Endodermal cell (in vitro differentiated cells): ENCODE data around the gene SEPTIN7. TPM values are rescaled to one million over a fixed set of nuclear protein-coding genes. Genes with fewer than 3 reads are reported as not detected.
A peak's percentile ranks its signal among the peaks of the same experiment; 100 is the strongest.

Experiments
- DNase-seq: peaks from one replicate; pipeline ENCODE4 v3.0.0-alpha.2; 2017
- H3K27ac ChIP-seq: 2 replicates; pipeline ENCODE4 v1.5.1; 2013; ENCODE audit warnings: mild to moderate bottlenecking, low read depth, low read length, moderate library complexity
- H3K27me3 ChIP-seq: 2 replicates; pipeline ENCODE4 v1.6.1; 2013; ENCODE audit warnings: mild to moderate bottlenecking, low read length, moderate library complexity; ENCODE audit not compliant: insufficient read depth, control insufficient read depth, poor library complexity, severe bottlenecking
- H3K36me3 ChIP-seq: 2 replicates; pipeline ENCODE4 v1.7.0; 2013; ENCODE audit warnings: mild to moderate bottlenecking, low read length, moderate library complexity; ENCODE audit not compliant: control insufficient read depth, insufficient read depth
- H3K4me1 ChIP-seq: one replicate; pipeline ENCODE4 v1.7.0; 2013; ENCODE audit warnings: low read length; ENCODE audit not compliant: control insufficient read depth, insufficient read depth
- H3K4me3 ChIP-seq: 2 replicates; pipeline ENCODE4 v1.5.1; 2013; ENCODE audit warnings: mild to moderate bottlenecking, low read length, moderate library complexity
- H3K9ac ChIP-seq: 2 replicates; pipeline ENCODE4 v1.6.1; 2013; ENCODE audit warnings: mild to moderate bottlenecking, low read length, moderate library complexity; ENCODE audit not compliant: poor library complexity, severe bottlenecking; ENCODE audit errors: extremely low read depth
- H3K9me3 ChIP-seq: 2 replicates; pipeline ENCODE4 v1.6.1; 2013; ENCODE audit warnings: mild to moderate bottlenecking, low read length, moderate library complexity; ENCODE audit not compliant: control insufficient read depth
- H3K27ac Mint-ChIP-seq: 2 replicates; pipeline ENCODE4 v1.8.0; 2020; ENCODE audit warnings: mixed read lengths
- H3K27me3 Mint-ChIP-seq: 2 replicates; pipeline ENCODE4 v1.8.0; 2021; ENCODE audit warnings: mild to moderate bottlenecking, mixed read lengths; ENCODE audit not compliant: insufficient read depth
- H3K36me3 Mint-ChIP-seq: 2 replicates; pipeline ENCODE4 v1.8.0; 2020; ENCODE audit warnings: low read depth, mixed read lengths
- H3K4me1 Mint-ChIP-seq: 2 replicates; pipeline ENCODE4 v1.8.0; 2020; ENCODE audit warnings: mixed read lengths
- H3K4me3 Mint-ChIP-seq: 2 replicates; pipeline ENCODE4 v1.8.0; 2020; ENCODE audit warnings: mild to moderate bottlenecking, moderate library complexity, mixed read lengths
- H3K9me3 Mint-ChIP-seq: 2 replicates; pipeline ENCODE4 v1.8.0; 2020; ENCODE audit warnings: mild to moderate bottlenecking, mixed read lengths
- CTCF ChIP-seq: fragments of 200-600 bp; sonication (generic); conservative IDR thresholded peaks from 2 replicates; pipeline ENCODE4 v1.5.0; 2021; ENCODE audit warnings: antibody characterized with exemption, mild to moderate bottlenecking
- WGBS, 2 experiments: methylation state at CpG; one replicate each; pipeline versions ENCODE4 v1.1.5 to v1.1.7; 2013; ENCODE audit warnings: missing lambda C conversion rate in 2 of 2, mixed read lengths in 1 of 2; ENCODE audit not compliant: insufficient coverage in 1 of 2, insufficient read length in 1 of 2; 5-methylcytosine and 5-hydroxymethylcytosine counted together
- total RNA-seq, 2 donors: library from RNA; stranded (reverse); fragmentation: NEBNext Ultra II Directional in 1 of 2; extraction: Animal tissue kit (Norgen Biotek cat#: 25700) in 1 of 2; gene quantifications; 2 replicates in 1 of 2; 3 replicates in 1 of 2; pipeline ENCODE4 v1.2.1, GENCODE V29; 2021

SEPTIN7 gene
- total RNA-seq, 2 donors from 2014 or later: 206 to 216 TPM

GRCh38 chr7:35792472-35792871, 8.4 kb upstream of the SEPTIN7 start:
- H3K9me3 Mint-ChIP-seq: peaks cover 19% of the 10 kb centered on the region
- no peak overlapping the region for H3K4me3 Mint-ChIP-seq
- Histone ChIP-seq H3K4me1 (peaks cover 7% of the 10 kb centered on the region), H3K9me3 (no peaks in the 10 kb centered on the region), H3K36me3 (no peaks in the 10 kb centered on the region), H3K27ac (no peak overlapping the region), H3K27me3 (no peaks in the 10 kb centered on the region), H3K9ac (no peak overlapping the region), H3K4me3 (no peak overlapping the region)
- no peak overlapping the region for H3K27ac Mint-ChIP-seq
- no peak for TF ChIP-seq CTCF
- peaks cover 15% of the 10 kb centered on the region for H3K4me1 Mint-ChIP-seq
- no peak for DNase-seq
- no peaks in the 10 kb centered on the region for H3K27me3 Mint-ChIP-seq
- no peaks in the 10 kb centered on the region for H3K36me3 Mint-ChIP-seq
- WGBS, 2 experiments: 83 to 96% methylated on average over 1 of the region's 1 CpG

GRCh38 chr7:35792873-35793489, 7.9 kb upstream of the SEPTIN7 start:
- Histone ChIP-seq H3K9me3 (no peaks in the 10 kb centered on the region), H3K9ac (no peak overlapping the region), H3K4me1 (peaks cover 7% of the 10 kb centered on the region), H3K27me3 (no peaks in the 10 kb centered on the region), H3K27ac (no peak overlapping the region), H3K4me3 (no peak overlapping the region), H3K36me3 (no peaks in the 10 kb centered on the region)
- H3K27ac Mint-ChIP-seq: peak overlapping the region; percentile 18
- H3K4me3 Mint-ChIP-seq: no peak overlapping the region
- H3K9me3 Mint-ChIP-seq: peaks cover 19% of the 10 kb centered on the region
- H3K27me3 Mint-ChIP-seq: no peaks in the 10 kb centered on the region
- DNase-seq: no peak
- WGBS, 2 experiments: 75% methylated on average over 2 to 4 of the region's 4 CpGs
- no peak for TF ChIP-seq CTCF
- peaks cover 13% of the 10 kb centered on the region for H3K4me1 Mint-ChIP-seq
- no peaks in the 10 kb centered on the region for H3K36me3 Mint-ChIP-seq

GRCh38 chr7:35797311-35797710, 3.5 kb upstream of the SEPTIN7 start:
- 85 to 91% methylated on average over 5 of the region's 5 CpGs for WGBS, 2 experiments
- Histone ChIP-seq H3K36me3 (no peaks in the 10 kb centered on the region), H3K9ac (no peak overlapping the region), H3K4me1 (peaks cover 7% of the 10 kb centered on the region), H3K27ac (no peak overlapping the region), H3K9me3 (no peaks in the 10 kb centered on the region), H3K27me3 (no peaks in the 10 kb centered on the region), H3K4me3 (no peak overlapping the region)
- DNase-seq: no peak
- no peak overlapping the region for H3K27ac Mint-ChIP-seq
- peaks cover 15% of the 10 kb centered on the region for H3K4me1 Mint-ChIP-seq
- H3K36me3 Mint-ChIP-seq: no peaks in the 10 kb centered on the region
- H3K27me3 Mint-ChIP-seq: no peaks in the 10 kb centered on the region
- H3K4me3 Mint-ChIP-seq: no peak overlapping the region
- no peaks in the 10 kb centered on the region for H3K9me3 Mint-ChIP-seq
- TF ChIP-seq CTCF: no peak
